DND-41 (cell line): Measurements from ENCODE around the gene LINC01488.

Source experiments
- ATAC-seq: fragments of 200-7000 bp; cut with Tn5 transposase; 3 replicates; pipeline ENCODE4 v1.9.1; 2021; ENCODE audit warnings: low read depth; ENCODE audit not compliant: insufficient read depth
- DNase-seq: peaks from one replicate; pipeline ENCODE4 v3.0.0-alpha.2; 2020
- H2AFZ ChIP-seq: 2 replicates; pipeline ENCODE4 v1.6.0; 2012; ENCODE audit warnings: low read depth, low read length
- H3K27ac ChIP-seq: 2 replicates; pipeline ENCODE4 v1.5.1; 2012; ENCODE audit warnings: low read length, inconsistent platforms
- H3K27me3 ChIP-seq: fragments of 200-600 bp; sonication (generic); 2 replicates; pipeline ENCODE4 v1.6.0; 2012; ENCODE audit warnings: low read length, mild to moderate bottlenecking, inconsistent platforms; ENCODE audit not compliant: insufficient read depth, poor library complexity
- H3K36me3 ChIP-seq: 2 replicates; pipeline ENCODE4 v1.5.1; 2012; ENCODE audit warnings: low read length, inconsistent platforms; ENCODE audit not compliant: insufficient read depth
- H3K4me1 ChIP-seq: 2 replicates; pipeline ENCODE4 v1.5.1; 2012; ENCODE audit warnings: mild to moderate bottlenecking, low read length; ENCODE audit not compliant: insufficient read depth
- H3K4me2 ChIP-seq: 2 replicates; pipeline ENCODE4 v1.6.0; 2012; ENCODE audit warnings: mild to moderate bottlenecking, moderate library complexity, low read length, inconsistent platforms; ENCODE audit not compliant: insufficient read depth
- H3K4me3 ChIP-seq, 2 experiments: fragments of 200-600 bp in 1 of 2; shearing (Covaris generic) in 1 of 2; 2 replicates each; pipeline ENCODE4 v1.5.1; 2012 to 2016; ENCODE audit warnings: inconsistent platforms in 2 of 2, low read length in 2 of 2, mild to moderate bottlenecking in 2 of 2, low read depth in 1 of 2, moderate library complexity in 1 of 2
- H3K79me2 ChIP-seq: 2 replicates; pipeline ENCODE4 v1.6.0; 2012; ENCODE audit warnings: low read length, inconsistent platforms; ENCODE audit not compliant: insufficient read depth
- H3K9ac ChIP-seq: 2 replicates; pipeline ENCODE4 v1.6.0; 2012; ENCODE audit warnings: low read depth, mild to moderate bottlenecking, inconsistent platforms, low read length, moderate library complexity
- H3K9me3 ChIP-seq: 2 replicates; pipeline ENCODE4 v1.5.1; 2012; ENCODE audit warnings: low read length, moderate library complexity, mild to moderate bottlenecking, inconsistent platforms; ENCODE audit not compliant: insufficient read depth, severe bottlenecking
- H4K20me1 ChIP-seq: 2 replicates; pipeline ENCODE4 v1.6.0; 2012; ENCODE audit warnings: low read length; ENCODE audit not compliant: insufficient read depth
- EZH2 ChIP-seq: IDR thresholded peaks from 3 replicates; pipeline ENCODE4 v1.6.1; 2012; ENCODE audit warnings: borderline replicate concordance, low read depth, mild to moderate bottlenecking, moderate library complexity, low read length, inconsistent platforms; ENCODE audit not compliant: severe bottlenecking
- TF ChIP-seq, protein P1 (sequence below): IDR thresholded peaks from 2 replicates; pipeline ENCODE4 v1.5.1; 2012; ENCODE audit warnings: borderline replicate concordance, low read length, moderate library complexity, mild to moderate bottlenecking; ENCODE audit not compliant: poor library complexity, severe bottlenecking; ENCODE audit errors: extremely low read depth

LINC01488 gene

DNA sequence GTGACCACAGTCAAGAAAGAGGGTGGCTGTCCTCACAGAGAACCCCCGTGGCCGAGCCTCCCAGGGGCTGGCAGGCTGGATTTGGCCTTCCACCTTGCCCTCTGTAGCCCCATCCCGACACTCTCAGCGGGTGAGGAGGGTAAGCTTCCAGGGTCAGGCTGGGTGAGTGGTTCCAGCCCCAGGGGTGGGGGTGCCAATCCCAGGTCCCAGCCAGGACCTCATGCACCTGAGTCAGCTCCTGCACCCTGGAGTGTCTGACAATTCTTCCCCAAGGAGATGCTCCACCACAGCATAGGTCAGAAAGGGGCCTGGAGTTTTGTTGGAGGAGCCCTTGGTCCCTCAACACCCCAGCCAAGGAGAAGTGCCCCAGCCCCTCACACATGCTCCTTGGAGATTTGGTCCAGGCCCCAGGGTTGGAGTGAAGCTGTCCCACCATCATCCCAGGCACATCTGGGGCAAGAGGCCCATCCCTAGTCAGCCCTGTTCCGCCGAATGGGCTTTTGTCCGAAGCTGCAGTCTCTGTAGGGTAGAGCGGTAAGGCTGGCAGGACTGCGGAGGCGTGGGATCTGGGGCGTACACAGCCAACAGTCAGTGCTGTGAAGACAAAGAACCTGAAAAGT, 8.4 kb downstream of the LINC01488 start:
- H2AFZ ChIP-seq: no peak overlapping the region
- no peak overlapping the region for H3K27ac ChIP-seq
- DNase-seq (no peak), ATAC-seq (no peak)
- no peaks in the 10 kb centered on the region for H3K27me3 ChIP-seq
- H3K4me1 ChIP-seq: no peaks in the 10 kb centered on the region
- TF ChIP-seq, protein P1, sequence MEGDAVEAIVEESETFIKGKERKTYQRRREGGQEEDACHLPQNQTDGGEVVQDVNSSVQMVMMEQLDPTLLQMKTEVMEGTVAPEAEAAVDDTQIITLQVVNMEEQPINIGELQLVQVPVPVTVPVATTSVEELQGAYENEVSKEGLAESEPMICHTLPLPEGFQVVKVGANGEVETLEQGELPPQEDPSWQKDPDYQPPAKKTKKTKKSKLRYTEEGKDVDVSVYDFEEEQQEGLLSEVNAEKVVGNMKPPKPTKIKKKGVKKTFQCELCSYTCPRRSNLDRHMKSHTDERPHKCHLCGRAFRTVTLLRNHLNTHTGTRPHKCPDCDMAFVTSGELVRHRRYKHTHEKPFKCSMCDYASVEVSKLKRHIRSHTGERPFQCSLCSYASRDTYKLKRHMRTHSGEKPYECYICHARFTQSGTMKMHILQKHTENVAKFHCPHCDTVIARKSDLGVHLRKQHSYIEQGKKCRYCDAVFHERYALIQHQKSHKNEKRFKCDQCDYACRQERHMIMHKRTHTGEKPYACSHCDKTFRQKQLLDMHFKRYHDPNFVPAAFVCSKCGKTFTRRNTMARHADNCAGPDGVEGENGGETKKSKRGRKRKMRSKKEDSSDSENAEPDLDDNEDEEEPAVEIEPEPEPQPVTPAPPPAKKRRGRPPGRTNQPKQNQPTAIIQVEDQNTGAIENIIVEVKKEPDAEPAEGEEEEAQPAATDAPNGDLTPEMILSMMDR: no peak
- no peak for TF ChIP-seq EZH2
- H4K20me1 ChIP-seq: peaks cover 3% of the 10 kb centered on the region
- H3K9me3 ChIP-seq: no peaks in the 10 kb centered on the region
- no peak overlapping the region for H3K4me3 ChIP-seq
- H3K36me3 ChIP-seq: no peaks in the 10 kb centered on the region
- no peaks in the 10 kb centered on the region for H3K79me2 ChIP-seq
- no peak overlapping the region for H3K9ac ChIP-seq
- no peak overlapping the region for H3K4me2 ChIP-seq

DNA sequence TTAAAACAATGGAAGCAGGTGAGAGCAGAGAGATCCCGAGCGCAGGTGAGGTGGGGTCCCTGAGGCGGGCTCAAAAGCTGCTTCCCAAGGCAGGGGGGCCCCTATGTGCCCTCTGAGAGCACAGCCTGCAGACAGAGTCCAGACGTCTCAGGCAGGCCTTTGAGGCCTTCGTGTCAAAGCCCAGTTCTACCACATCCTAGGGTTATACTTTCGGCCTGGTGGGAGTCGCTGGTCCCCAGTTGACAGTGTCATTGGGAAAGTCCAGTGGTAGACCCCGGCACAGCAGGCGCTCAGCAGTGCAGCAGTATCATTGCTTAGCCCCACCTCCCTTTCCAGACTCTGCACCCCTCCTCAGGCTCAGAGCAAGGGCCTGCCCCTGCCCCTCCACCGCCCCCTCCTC, 9.1 kb downstream of the LINC01488 start:
- peaks cover 3% of the 10 kb centered on the region for H4K20me1 ChIP-seq
- DNase-seq (no peak), ATAC-seq (no peak)
- TF ChIP-seq, protein P1: no peak
- no peak for TF ChIP-seq EZH2
- H3K4me3 ChIP-seq: no peak overlapping the region
- H3K79me2 ChIP-seq: no peaks in the 10 kb centered on the region
- no peaks in the 10 kb centered on the region for H3K27me3 ChIP-seq
- no peaks in the 10 kb centered on the region for H3K36me3 ChIP-seq
- no peak overlapping the region for H2AFZ ChIP-seq
- no peaks in the 10 kb centered on the region for H3K9me3 ChIP-seq
- no peak overlapping the region for H3K4me2 ChIP-seq
- no peak overlapping the region for H3K27ac ChIP-seq
- no peak overlapping the region for H3K9ac ChIP-seq
- H3K4me1 ChIP-seq: no peaks in the 10 kb centered on the region

DNA sequence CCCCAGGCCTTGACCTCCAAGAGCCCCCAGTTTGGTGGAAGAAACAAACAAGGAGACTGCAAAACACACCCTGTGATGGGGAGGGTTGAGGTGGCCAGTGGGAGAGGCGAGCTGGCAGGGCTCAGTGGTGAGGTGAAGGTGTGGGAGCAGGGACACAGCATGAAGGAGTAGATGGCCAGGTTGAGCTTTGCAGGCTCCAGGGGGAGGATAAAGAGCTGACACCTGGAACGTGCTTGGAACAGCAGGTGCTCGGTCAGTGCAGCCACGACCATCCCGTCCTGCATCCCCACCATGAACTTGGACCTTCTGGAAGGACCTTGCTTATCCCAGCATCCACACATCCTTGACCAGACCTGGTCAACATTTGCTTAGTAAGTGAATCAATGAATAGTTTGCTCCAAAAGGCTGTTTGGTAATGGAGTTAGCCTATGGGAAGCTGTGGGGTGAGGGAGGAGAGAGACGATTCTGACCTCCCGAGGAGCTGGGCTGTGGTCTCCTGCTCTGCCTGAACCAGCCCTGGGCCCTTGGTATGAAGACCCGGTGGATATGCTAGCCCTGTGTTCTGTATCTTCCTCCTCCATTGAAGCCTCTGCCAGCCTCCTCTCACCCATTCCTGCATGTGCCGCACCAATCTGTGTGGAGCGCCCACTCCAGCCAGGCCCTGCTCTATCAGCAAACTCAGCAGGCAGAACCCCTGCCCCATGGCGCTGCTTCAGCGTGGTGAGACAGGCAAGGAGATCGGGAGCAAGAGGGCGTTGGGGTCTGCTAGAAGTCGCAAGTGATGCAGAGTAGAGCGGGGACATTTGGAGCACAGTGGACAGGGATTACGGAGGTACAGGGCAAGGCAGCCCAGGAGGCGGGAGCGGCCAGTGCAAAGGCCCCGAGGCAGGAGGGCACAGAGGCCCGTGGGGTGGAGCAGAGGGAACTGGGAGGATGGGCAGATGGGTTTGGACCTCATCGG, 9.9 kb downstream of the LINC01488 start:
- TF ChIP-seq, protein P1: no peak
- TF ChIP-seq EZH2: no peak
- ATAC-seq (no peak), DNase-seq (no peak)
- Histone ChIP-seq H3K27me3 (no peaks in the 10 kb centered on the region), H3K4me1 (no peaks in the 10 kb centered on the region), H4K20me1 (peaks cover 3% of the 10 kb centered on the region), H3K36me3 (no peaks in the 10 kb centered on the region), H3K4me3 (no peak overlapping the region), H2AFZ (no peak overlapping the region), H3K27ac (no peak overlapping the region), H3K79me2 (no peaks in the 10 kb centered on the region), H3K9me3 (no peaks in the 10 kb centered on the region), H3K4me2 (no peak overlapping the region), H3K9ac (no peak overlapping the region)
